H1 (cell line): ENCODE measurements around the gene GOLGA6C. TPM values are rescaled to one million over a fixed set of nuclear protein-coding genes. Genes with fewer than 3 reads are reported as not detected.

Experiments
- CTCF ChIA-PET: fragments of 300-600 bp; sonication (Branson Sonifier 250); formaldehyde crosslinking; loops from one replicate; lab custom pipeline; 2021; ENCODE audit not compliant: partially characterized antibody; lab: Charles Lee
- POLR2A ChIA-PET: fragments of 300-600 bp; sonication (Branson Sonifier 250); formaldehyde crosslinking; loops from one replicate; lab custom pipeline; 2021; ENCODE audit warnings: inconsistent platforms; ENCODE audit not compliant: partially characterized antibody; lab: Charles Lee
- DNase-seq, 2 experiments: peaks; one replicate each; pipeline versions ENCODE4 v3.0.0 to v3.0.0-alpha.2; 2010 to 2022; ENCODE audit warnings: low spot score in 2 of 2, low read depth in 1 of 2, mixed read lengths in 1 of 2
- FAIRE-seq: peaks from 2 replicates; lab custom pipeline; 2011; peaks lifted over from hg19 to GRCh38; lab: Jason Lieb, UNC
- H2AFZ ChIP-seq: 2 replicates; pipeline ENCODE4 v1.8.1; 2012; ENCODE audit warnings: low read length, inconsistent platforms
- H2AK5ac ChIP-seq: 2 replicates; pipeline ENCODE4 v1.6.1; 2013; ENCODE audit warnings: low read depth, low read length
- H2BK120ac ChIP-seq: replicated peaks from 2 replicates; pipeline ENCODE3; 2013; ENCODE audit warnings: low read depth, low read length, inconsistent platforms
- H2BK12ac ChIP-seq: 2 replicates; pipeline ENCODE4 v1.6.1; 2013; ENCODE audit warnings: low read depth, low read length
- H2BK15ac ChIP-seq: 2 replicates; pipeline ENCODE4 v1.6.1; 2013; ENCODE audit warnings: low read length
- H2BK20ac ChIP-seq: 2 replicates; pipeline ENCODE4 v1.6.1; 2013; ENCODE audit warnings: low read length
- H2BK5ac ChIP-seq: 2 replicates; pipeline ENCODE4 v1.6.1; 2013; ENCODE audit warnings: low read depth, low read length
- H3K14ac ChIP-seq: 2 replicates; pipeline ENCODE4 v1.6.1; 2013; ENCODE audit warnings: inconsistent platforms; ENCODE audit not compliant: insufficient read length
- H3K18ac ChIP-seq: 2 replicates; pipeline ENCODE4 v1.6.1; 2013; ENCODE audit warnings: low read length; ENCODE audit errors: extremely low read depth
- H3K23ac ChIP-seq: 2 replicates; pipeline ENCODE4 v1.6.1; 2013; ENCODE audit warnings: inconsistent platforms; ENCODE audit not compliant: insufficient read length
- H3K23me2 ChIP-seq: 2 replicates; pipeline ENCODE4 v1.6.1; 2013; ENCODE audit warnings: low read depth, low read length
- H3K27ac ChIP-seq: 2 replicates; pipeline ENCODE4 v1.6.1; 2011; ENCODE audit warnings: low read depth, low read length, inconsistent platforms
- H3K27me3 ChIP-seq, 4 experiments: replicated peaks in 1 of 4; 1 replicate in 1 of 4; 2 replicates in 3 of 4; pipeline versions ENCODE4 v1.6.1 to v1.8.1; 2011 to 2013; ENCODE audit warnings: low read length in 3 of 4, mild to moderate bottlenecking in 3 of 4, inconsistent platforms in 2 of 4, mixed read lengths in 2 of 4, moderate library complexity in 1 of 4; ENCODE audit not compliant: control insufficient read depth in 3 of 4, insufficient read depth in 3 of 4; ENCODE audit errors: extremely low read depth in 1 of 4
- H3K36me3 ChIP-seq, 4 experiments: 2 replicates each; pipeline versions ENCODE4 v1.6.1 to v1.8.1; 2011 to 2013; ENCODE audit warnings: mild to moderate bottlenecking in 4 of 4, low read length in 3 of 4, moderate library complexity in 2 of 4, control low read depth in 1 of 4, inconsistent platforms in 1 of 4; ENCODE audit not compliant: insufficient read depth in 4 of 4, control insufficient read depth in 2 of 4
- H3K4ac ChIP-seq: replicated peaks from 2 replicates; pipeline ENCODE3; 2013; ENCODE audit warnings: low read length, low read depth, mixed read lengths, inconsistent platforms; ENCODE audit not compliant: insufficient read length
- H3K4me1 ChIP-seq, 4 experiments: replicated peaks in 1 of 4; 1 replicate in 1 of 4; 2 replicates in 3 of 4; pipeline versions ENCODE4 v1.6.1 to v1.8.1; 2011 to 2013; ENCODE audit warnings: low read length in 3 of 4, inconsistent platforms in 2 of 4, mixed read lengths in 1 of 4; ENCODE audit not compliant: insufficient read depth in 4 of 4, control insufficient read depth in 3 of 4
- H3K4me2 ChIP-seq, 2 experiments: 2 replicates each; pipeline versions ENCODE4 v1.6.1 to v1.8.1; 2011 to 2013; ENCODE audit warnings: low read depth in 2 of 2, low read length in 2 of 2, control low read depth in 1 of 2, inconsistent platforms in 1 of 2, mild to moderate bottlenecking in 1 of 2; ENCODE audit not compliant: insufficient read depth in 1 of 2
- H3K4me3 ChIP-seq, 4 experiments: fragments of 200-600, 300-600 bp in 1 of 4; sonication (generic), shearing (Covaris generic), sonication (Bioruptor Twin) in 1 of 4; 2 replicates each; pipeline versions ENCODE4 v1.5.1 to v1.8.1; 2011 to 2016; ENCODE audit warnings: low read length in 4 of 4, low read depth in 3 of 4, control low read depth in 2 of 4, inconsistent platforms in 2 of 4, mild to moderate bottlenecking in 2 of 4, mixed read lengths in 1 of 4, moderate library complexity in 1 of 4; ENCODE audit not compliant: insufficient read depth in 2 of 4; ENCODE audit errors: extremely low read depth in 1 of 4
- H3K56ac ChIP-seq: replicated peaks from 2 replicates; pipeline ENCODE3; 2013; ENCODE audit warnings: low read depth, mild to moderate bottlenecking, mixed read lengths, low read length, inconsistent platforms; ENCODE audit not compliant: insufficient read length
- H3K79me1 ChIP-seq: 2 replicates; pipeline ENCODE4 v1.6.1; 2013; ENCODE audit warnings: low read depth, low read length, control low read depth
- H3K79me2 ChIP-seq, 2 experiments: 2 replicates each; pipeline versions ENCODE4 v1.6.1 to v1.8.1; 2012 to 2013; ENCODE audit warnings: low read length in 2 of 2, mild to moderate bottlenecking in 2 of 2, inconsistent platforms in 1 of 2; ENCODE audit not compliant: insufficient read depth in 2 of 2, control insufficient read depth in 1 of 2
- H3K9ac ChIP-seq, 4 experiments: replicated peaks in 1 of 4; 1 replicate in 1 of 4; 2 replicates in 3 of 4; pipeline versions ENCODE4 v1.6.1 to v1.8.1; 2011 to 2013; ENCODE audit warnings: low read depth in 3 of 4, low read length in 3 of 4, control low read depth in 2 of 4, mild to moderate bottlenecking in 2 of 4, moderate library complexity in 2 of 4, inconsistent platforms in 1 of 4; ENCODE audit errors: extremely low read depth in 1 of 4
- H3K9me3 ChIP-seq, 2 experiments: 2 replicates each; pipeline versions ENCODE4 v1.6.1 to v1.8.1; 2012 to 2013; ENCODE audit warnings: mild to moderate bottlenecking in 2 of 2, moderate library complexity in 2 of 2, control low read depth in 1 of 2, inconsistent platforms in 1 of 2, low read depth in 1 of 2, low read length in 1 of 2, mixed read lengths in 1 of 2; ENCODE audit not compliant: insufficient read depth in 2 of 2
- H4K20me1 ChIP-seq, 2 experiments: replicated peaks in 1 of 2; 2 replicates each; pipeline versions ENCODE3 to v1.8.1; 2011 to 2013; ENCODE audit warnings: inconsistent platforms in 2 of 2, low read length in 2 of 2, mild to moderate bottlenecking in 1 of 2; ENCODE audit not compliant: insufficient read depth in 2 of 2, control insufficient read depth in 1 of 2
- H4K5ac ChIP-seq: 2 replicates; pipeline ENCODE4 v1.6.1; 2013; ENCODE audit warnings: low read length, low read depth, mixed read lengths, inconsistent platforms; ENCODE audit not compliant: insufficient read length
- H4K8ac ChIP-seq: 2 replicates; pipeline ENCODE4 v1.8.0; 2013; ENCODE audit warnings: mild to moderate bottlenecking, moderate library complexity, low read length, inconsistent platforms; ENCODE audit not compliant: insufficient read depth; ENCODE audit errors: extremely low read depth
- H4K91ac ChIP-seq: replicated peaks from 2 replicates; pipeline ENCODE3; 2013; ENCODE audit warnings: low read length, mixed read lengths, inconsistent platforms; ENCODE audit not compliant: insufficient read length
- ATF2 ChIP-seq: IDR thresholded peaks from 2 replicates; pipeline ENCODE4 v1.6.1; 2012; ENCODE audit warnings: low read length, inconsistent platforms
- CREB1 ChIP-seq: IDR thresholded peaks from 2 replicates; pipeline ENCODE4 v1.6.1; 2012; ENCODE audit warnings: inconsistent platforms
- GABPA ChIP-seq: IDR thresholded peaks from 2 replicates; pipeline ENCODE4 v1.6.1; 2011; ENCODE audit warnings: mild to moderate bottlenecking, low read length, moderate library complexity, borderline replicate concordance; ENCODE audit not compliant: insufficient read depth
- KDM4A ChIP-seq: IDR thresholded peaks from one replicate; pipeline ENCODE4 v1.7.1; 2012; ENCODE audit warnings: low read depth, mild to moderate bottlenecking, moderate library complexity, low read length, inconsistent platforms; ENCODE audit not compliant: severe bottlenecking
- NRF1 ChIP-seq: IDR thresholded peaks from 2 replicates; pipeline ENCODE4 v1.6.1; 2011; ENCODE audit warnings: mild to moderate bottlenecking, low read depth, low read length, improper control_type of control experiment
- POLR2A ChIP-seq, 2 experiments: IDR thresholded peaks; 1 replicate in 1 of 2; 2 replicates in 1 of 2; pipeline ENCODE4 v1.6.1; 2011; ENCODE audit warnings: low read depth in 2 of 2, low read length in 2 of 2, mild to moderate bottlenecking in 2 of 2; ENCODE audit errors: control extremely low read depth in 1 of 2
- SUZ12 ChIP-seq: fragments of 200-600 bp; sonication (generic); IDR thresholded peaks from 2 replicates; pipeline ENCODE4 v1.6.1; 2012; ENCODE audit warnings: mild to moderate bottlenecking, inconsistent platforms, low read length, moderate library complexity, mixed read lengths
- TAF7 ChIP-seq: optimal IDR thresholded peaks from 2 replicates; pipeline ENCODE3; 2011; ENCODE audit warnings: low read depth, mild to moderate bottlenecking, inconsistent platforms, low read length, moderate library complexity, borderline replicate concordance
- TCF12 ChIP-seq: IDR thresholded peaks from 2 replicates; pipeline ENCODE4 v1.6.1; 2011; ENCODE audit warnings: low read depth, mild to moderate bottlenecking, low read length
- WGBS, 2 experiments: shearing (Covaris generic) in 1 of 2; methylation state at CpG; one replicate each; pipeline versions ENCODE4 v1.1.6 to v1.1.7; 2013 to 2015; ENCODE audit warnings: low lambda C conversion rate in 2 of 2, mixed read lengths in 2 of 2, inconsistent platforms in 1 of 2, low coverage in 1 of 2, missing lambda C conversion rate in 1 of 2; ENCODE audit not compliant: insufficient replicate concordance in 2 of 2, insufficient coverage in 1 of 2, insufficient read length in 1 of 2; ENCODE audit errors: extremely low coverage in 1 of 2, missing lambda C conversion rate in 1 of 2; 5-methylcytosine and 5-hydroxymethylcytosine counted together
- polyA plus RNA-seq, 7 experiments: library from polyadenylated mRNA; depleted of rRNA in 3 of 7; stranded (reverse) in 5 of 7; unstranded in 2 of 7; fragments of >200 nt in 5 of 7; fragments of 200-250 nt in 2 of 7; gene quantifications; 1 replicate in 5 of 7; 2 replicates in 1 of 7; 4 replicates in 1 of 7; pipeline versions ENCODE4 v1.2.1 to v1.2.3, GENCODE V29; 2011 to 2013; ENCODE audit warnings: missing spikeins in 2 of 7, mixed read lengths in 2 of 7
- total RNA-seq: library from RNA; stranded (reverse); fragmentation: NEBNext Ultra II Directional; extraction: Animal tissue kit (Norgen Biotek cat#: 25700); gene quantifications from 2 replicates; pipeline ENCODE4 v1.2.1, GENCODE V29; 2021

Gene GOLGA6C
- total and polyA plus RNA-seq, 2 of the 8 experiments (the other 6 are each of a cell fraction or from before 2014, with no cell fraction given): 0.14 to 0.35 TPM

GRCh38 chr15:75235051-75235673 lies 23.0 kb upstream of the GOLGA6C start:
- CTCF ChIA-PET: interaction anchor here (0.8 to 1.3 kb wide), 3 partner anchors 11 to 40 kb away, joined by 3 read pairs; no protein-coding TSS in a partner anchor
- FAIRE-seq: no peak
- no peak for TF ChIP-seq KDM4A
- no peak for TF ChIP-seq NRF1
- TF ChIP-seq ATF2: no peak
- no peak for TF ChIP-seq POLR2A (IDR thresholded peaks at IDR 0.05; ENCODE audit: control extremely low read depth in 1 of 2, low read depth in 2 of 2, low read length in 2 of 2)
- no peak for TF ChIP-seq TCF12
- TF ChIP-seq TAF7: no peak
- TF ChIP-seq CREB1: no peak
- no peak for TF ChIP-seq GABPA
- TF ChIP-seq SUZ12: no peak

More at GRCh38 chr15:75235051-75235673, 23.0 kb upstream of the GOLGA6C start:
- Histone ChIP-seq H4K8ac (no peak overlapping the region), H3K56ac (no peak overlapping the region), H2AK5ac (no peak overlapping the region), H3K36me3 (no peaks in the 10 kb centered on the region), H3K9me3 (no peaks in the 10 kb centered on the region), H2BK20ac (no peak overlapping the region), H3K79me1 (no peaks in the 10 kb centered on the region), H4K5ac (no peak overlapping the region), H3K14ac (no peak overlapping the region), H4K91ac (no peak overlapping the region), H2BK12ac (no peak overlapping the region), H3K79me2 (no peaks in the 10 kb centered on the region), H3K27ac (no peak overlapping the region), H4K20me1 (no peaks in the 10 kb centered on the region), H2BK120ac (no peak overlapping the region), H3K4ac (no peak overlapping the region), H3K18ac (no peak overlapping the region), H3K27me3 (no peaks in the 10 kb centered on the region; a peak in 1 of 7 replicates), H3K9ac (no peak overlapping the region), H3K4me3 (no peak overlapping the region), H2BK5ac (no peak overlapping the region), H2BK15ac (no peak overlapping the region), H2AFZ (no peak overlapping the region), H3K23ac (no peak overlapping the region), H3K23me2 (no peaks in the 10 kb centered on the region), H3K4me2 (no peak overlapping the region), H3K4me1 (peaks cover 0 to 3% (median 1%) of the 10 kb centered on the region in 4 experiments; a peak in 3 of 7 replicates)
- 91% methylated on average over 9 of the region's 10 CpGs; no CpG with 5 or more reads in 1 of the 2 experiments for WGBS, 2 experiments
- no peak for DNase-seq
- POLR2A ChIA-PET: no interaction called here
